Measurements from ENCODE around the gene MEIOSIN. TPM values are rescaled to one million over a fixed set of nuclear protein-coding genes. Genes with fewer than 3 reads are reported as not detected.
A peak's percentile ranks its signal among the peaks of the same experiment; 100 is the strongest.

MEIOSIN gene
- total and polyA plus RNA-seq, 2 of the 13 experiments (the other 11 are each of a cell fraction or from before 2014, with no cell fraction given): not detected

- TF ChIP-seq REST (IDR thresholded peaks at IDR 0.05; ENCODE audit: borderline replicate concordance in 1 of 2, low read depth in 1 of 2, low read length in 2 of 2) (no peak), ZNF224 (CRISPR knock-in tag; IDR thresholded peaks at IDR 0.05) (no peak), TEF (CRISPR knock-in tag; IDR thresholded peaks at IDR 0.05) (0 out of 2 replicates have a peak, but pooled peaks have one; percentile 24), AKAP8 (CRISPR knock-in tag; IDR thresholded peaks at IDR 0.05) (0 out of 2 replicates have a peak, but pooled peaks have one; percentile 77), ZNF788 (CRISPR knock-in tag; IDR thresholded peaks at IDR 0.05; ENCODE audit: borderline replicate concordance) (peak; percentile 96; the same call in 1 of the 2 replicates), ZMAT3 (CRISPR knock-in tag; conservative IDR thresholded peaks at IDR 0.05) (no peak), NCOR1 (IDR thresholded peaks at IDR 0.05; ENCODE audit: borderline replicate concordance, low read length) (peak; percentile 61), REXO4 (CRISPR knock-in tag; IDR thresholded peaks at IDR 0.05; ENCODE audit: borderline replicate concordance) (no peak), SIX4 (CRISPR knock-in tag; IDR thresholded peaks at IDR 0.05) (peak; percentile 67; the same call in 1 of the 2 replicates), NR2F1 (CRISPR knock-in tag; IDR thresholded peaks at IDR 0.05) (peak; percentile 98), HOXA3 (CRISPR knock-in tag; IDR thresholded peaks at IDR 0.05) (peak; percentile 90), FOXO4 (CRISPR knock-in tag; conservative IDR thresholded peaks at IDR 0.05) (no peak), ZNF136 (CRISPR knock-in tag; IDR thresholded peaks at IDR 0.05; ENCODE audit: low read depth) (0 out of 2 replicates have a peak, but pooled peaks have one; percentile 34), TFDP2 (CRISPR knock-in tag; IDR thresholded peaks at IDR 0.05) (peak; percentile 87), ZNF616 (CRISPR knock-in tag; IDR thresholded peaks at IDR 0.05; ENCODE audit: low read depth) (no peak), ZBTB8A (CRISPR knock-in tag; IDR thresholded peaks at IDR 0.05; ENCODE audit: borderline replicate concordance, low read depth) (no peak), JUND (CRISPR knock-in tag; IDR thresholded peaks at IDR 0.05) (peak; percentile 44; the same call in 1 of the 2 replicates), ZNF597 (CRISPR knock-in tag; IDR thresholded peaks at IDR 0.05) (no peak)
Measured at GRCh38 chr19:45717131-45717982, 15.9 kb upstream of the MEIOSIN start (continued).

Data from HepG2 (cell line).